DMS53 (cell line): Measurements from ENCODE around the gene MBLAC1.

Experiments
- DNase-seq: peaks from one replicate; lab custom pipeline; 2025; lab: John Stamatoyannopoulos, UW

Gene MBLAC1

GRCh38 chr7:100098913-100099312 lies 27.9 kb upstream of the MBLAC1 start:
- no peak for DNase-seq

- peak; percentile 43 for DNase-seq
Observed at GRCh38 chr7:100099452-100099851, 27.3 kb upstream of the MBLAC1 start.

- DNase-seq: peak; percentile 100
Observed at GRCh38 chr7:100100420-100101015, 26.2 kb upstream of the MBLAC1 start.

- DNase-seq: peak; percentile 100
Observed at GRCh38 chr7:100101016-100101862, 25.5 kb upstream of the MBLAC1 start, which contains the start of the genes AP4M1 and MCM7. AP4M1 (plus strand) TSS chr7:100101643; CDS start chr7:100101715, 72 bp downstream. MCM7 (minus strand) TSS chr7:100101397; CDS start chr7:100101294, 103 bp downstream.

- no peak for DNase-seq
Observed at GRCh38 chr7:100102950-100103840, 23.6 kb upstream of the MBLAC1 start.

GRCh38 chr7:100105534-100105933 lies 21.2 kb upstream of the MBLAC1 start:
- DNase-seq: no peak

- DNase-seq: no peak
Observed at GRCh38 chr7:100106633-100107032, 20.1 kb upstream of the MBLAC1 start.

- DNase-seq: no peak
Observed at GRCh38 chr7:100107125-100107737, 19.5 kb upstream of the MBLAC1 start.

- DNase-seq: no peak
Observed at GRCh38 chr7:100107890-100108289, 18.9 kb upstream of the MBLAC1 start.

GRCh38 chr7:100109521-100110163 lies 17.1 kb upstream of the MBLAC1 start:
- no peak for DNase-seq

- DNase-seq: no peak
Observed at GRCh38 chr7:100111156-100111555, 15.6 kb upstream of the MBLAC1 start.

GRCh38 chr7:100111914-100112313 lies 14.9 kb upstream of the MBLAC1 start:
- DNase-seq: no peak

- DNase-seq: no peak
Observed at GRCh38 chr7:100115026-100115425, 11.7 kb upstream of the MBLAC1 start.

GRCh38 chr7:100118388-100119071 lies 8.2 kb upstream of the MBLAC1 start:
- no peak for DNase-seq

GRCh38 chr7:100119072-100119969 lies 7.4 kb upstream of the MBLAC1 start, which contains the start of the genes CNPY4 and TAF6:
CNPY4 (plus strand) TSS chr7:100119634; CDS start chr7:100119745, 111 bp downstream.
TAF6 (minus strand) TSS chr7:100119358; CDS start chr7:100114209, 5,149 bp downstream.
- peak; percentile 98 for DNase-seq

GRCh38 chr7:100119970-100120732 lies 6.6 kb upstream of the MBLAC1 start:
- peak; percentile 79 for DNase-seq

GRCh38 chr7:100120733-100121036 lies 6.1 kb upstream of the MBLAC1 start:
- no peak for DNase-seq

GRCh38 chr7:100122067-100122466 lies 4.7 kb upstream of the MBLAC1 start:
- DNase-seq: peak; percentile 100

GRCh38 chr7:100122568-100122967 lies 4.2 kb upstream of the MBLAC1 start:
- DNase-seq: no peak
